ENCODE measurements around the gene RNF112. TPM values are rescaled to one million over a fixed set of nuclear protein-coding genes. Genes with fewer than 3 reads are reported as not detected.

The RNF112 gene
- total and polyA plus RNA-seq, 2 of the 8 experiments (the other 6 are each of a cell fraction or from before 2014, with no cell fraction given), result 1.1 to 2.2 TPM

GRCh38 chr17:19388791-19389785, 21.9 kb upstream of the RNF112 start (continued):
- TF ChIP-seq CHD7 (IDR thresholded peaks at IDR 0.05; ENCODE audit: insufficient replicate concordance, low read length) (no peak), SUZ12 (IDR thresholded peaks at IDR 0.05; ENCODE audit: low read length) (no peak), TBP (IDR thresholded peaks at IDR 0.05; ENCODE audit: low read depth, low read length) (no peak), SIX5 (IDR thresholded peaks at IDR 0.05; ENCODE audit: low read depth, low read length) (no peak), KDM1A (IDR thresholded peaks at IDR 0.05; ENCODE audit: borderline replicate concordance, low read length) (no peak), BACH1 (IDR thresholded peaks at IDR 0.05; ENCODE audit: low read length) (no peak), CTBP2 (IDR thresholded peaks at IDR 0.05; ENCODE audit: borderline replicate concordance, insufficient read depth, insufficient read length, low read length) (no peak), EZH2 (IDR thresholded peaks at IDR 0.05; ENCODE audit: low read depth, low read length, severe bottlenecking) (no peak), BCL11A (IDR thresholded peaks at IDR 0.05; ENCODE audit: low read depth in 2 of 2, low read length in 2 of 2) (no peak), SP4 (IDR thresholded peaks at IDR 0.05; ENCODE audit: low read length) (no peak)

Data from H1 (cell line).